GM12878 (cell line): ENCODE data around the gene ABHD17A. TPM values are rescaled to one million over a fixed set of nuclear protein-coding genes. Genes with fewer than 3 reads are reported as not detected.

Source experiments
- ATAC-seq: fragments of 200-7000 bp; cut with Tn5 transposase; 3 replicates; pipeline ENCODE4 v1.9.1; 2020; ENCODE audit warnings: mild to moderate bottlenecking, moderate library complexity
- BruUV-seq: library from RNA; stranded (reverse); fragments of 400-500 nt; replicated peaks from 2 replicates; lab custom pipeline; 2021; lab: Mats Ljungman, UMichigan
- CTCF ChIA-PET: fragments of 300-600 bp; sonication (Branson Sonifier 250); formaldehyde crosslinking; extraction: SDS; loops from one replicate; lab custom pipeline; 2021; ENCODE audit warnings: inconsistent platforms; lab: Yijun Ruan, JAX
- POLR2A ChIA-PET: fragments of 350-600 bp; formaldehyde crosslinking; extraction: SDS; loops from one replicate; lab custom pipeline; 2021; ENCODE audit warnings: inconsistent platforms; lab: Charles Lee
- RAD21 ChIA-PET: fragments of 300-600 bp; sonication (Branson Sonifier 250); formaldehyde crosslinking; loops from one replicate; lab custom pipeline; 2023; ENCODE audit warnings: antibody characterized with exemption; ENCODE audit not compliant: unreplicated experiment; lab: Charles Lee
- SMC1A ChIA-PET: fragments of 300-600 bp; sonication (Branson Sonifier 250); formaldehyde crosslinking; loops from one replicate; lab custom pipeline; 2023; ENCODE audit not compliant: unreplicated experiment, uncharacterized antibody; lab: Charles Lee
- DNase-seq: peaks from one replicate; pipeline ENCODE4 v3.0.0-alpha.2; 2011; ENCODE audit warnings: low read depth, low spot score
- FAIRE-seq: peaks from 3 replicates; lab custom pipeline; 2011; peaks lifted over from hg19 to GRCh38; lab: Jason Lieb, UNC
- H2AFZ ChIP-seq: 2 replicates; pipeline ENCODE4 v1.6.0; 2011; ENCODE audit warnings: low read depth, low read length, control low read depth; ENCODE audit not compliant: control insufficient read depth
- H3K27ac ChIP-seq: 2 replicates; pipeline ENCODE4 v1.5.1; 2011; ENCODE audit warnings: control low read depth; ENCODE audit not compliant: control insufficient read depth, insufficient read depth
- H3K27me3 ChIP-seq, 2 experiments: replicated peaks in 1 of 2; 2 replicates each; pipeline versions ENCODE4 v1.6.0 to v1.6.1; 2011; ENCODE audit warnings: low read length in 1 of 2; ENCODE audit not compliant: control insufficient read depth in 2 of 2, insufficient read depth in 2 of 2
- H3K36me3 ChIP-seq, 2 experiments: 2 replicates each; pipeline ENCODE4 v1.5.1; 2011; ENCODE audit warnings: low read length in 1 of 2; ENCODE audit not compliant: control insufficient read depth in 2 of 2, insufficient read depth in 2 of 2
- H3K4me1 ChIP-seq: 2 replicates; pipeline ENCODE4 v1.6.1; 2011; ENCODE audit warnings: mild to moderate bottlenecking, low read length, moderate library complexity, mixed read lengths; ENCODE audit not compliant: control insufficient read depth, insufficient read depth
- H3K4me2 ChIP-seq: 2 replicates; pipeline ENCODE4 v1.6.0; 2011; ENCODE audit warnings: control low read depth; ENCODE audit not compliant: control insufficient read depth, insufficient read depth
- H3K4me3 ChIP-seq: fragments of 200-600 bp; sonication (generic); 2 replicates; pipeline ENCODE4 v1.5.1; 2016
- H3K79me2 ChIP-seq: 2 replicates; pipeline ENCODE4 v1.6.0; 2011; ENCODE audit warnings: low read length; ENCODE audit not compliant: control insufficient read depth, insufficient read depth
- H3K9ac ChIP-seq: 2 replicates; pipeline ENCODE4 v1.8.0; 2011; ENCODE audit warnings: low read length, control low read depth, mixed read lengths; ENCODE audit not compliant: control insufficient read depth, insufficient read depth
- H3K9me3 ChIP-seq: replicated peaks from 3 replicates; pipeline ENCODE4 v1.5.1; 2011; ENCODE audit warnings: mild to moderate bottlenecking, low read length; ENCODE audit not compliant: control insufficient read depth, insufficient read depth
- H4K20me1 ChIP-seq: 2 replicates; pipeline ENCODE4 v1.6.0; 2011; ENCODE audit not compliant: control insufficient read depth, insufficient read depth
- BHLHE40 ChIP-seq, 2 experiments: fragments of 450-650 bp in 1 of 2; IDR thresholded peaks; 2 replicates each; pipeline ENCODE4 v1.6.1; 2011 to 2017; ENCODE audit warnings: low read depth in 2 of 2, borderline replicate concordance in 1 of 2, improper control_type of control experiment in 1 of 2, low read length in 1 of 2, mild to moderate bottlenecking in 1 of 2
- CBFB ChIP-seq: IDR thresholded peaks from 2 replicates; pipeline ENCODE4 v1.6.1; 2016; ENCODE audit warnings: antibody characterized with exemption, low read depth
- ESRRA ChIP-seq: IDR thresholded peaks from 2 replicates; pipeline ENCODE4 v1.6.1; 2012; ENCODE audit warnings: mild to moderate bottlenecking, low read length, improper control_type of control experiment
- GABPA ChIP-seq: IDR thresholded peaks from 2 replicates; pipeline ENCODE4 v1.6.1; 2014; ENCODE audit warnings: antibody characterized with exemption, low read depth, mild to moderate bottlenecking, inconsistent platforms
- IRF3 ChIP-seq: fragments of 450-650 bp; IDR thresholded peaks from 2 replicates; pipeline ENCODE4 v1.6.1; 2014; ENCODE audit warnings: mild to moderate bottlenecking
- MEF2B ChIP-seq: fragments of 450-650 bp; IDR thresholded peaks from 2 replicates; pipeline ENCODE4 v1.6.1; 2018; ENCODE audit warnings: mild to moderate bottlenecking, moderate library complexity; ENCODE audit not compliant: partially characterized antibody, poor library complexity, severe bottlenecking
- MYC ChIP-seq: IDR thresholded peaks from 2 replicates; pipeline ENCODE4 v1.6.1; 2011; ENCODE audit warnings: mild to moderate bottlenecking, low read length, moderate library complexity, inconsistent platforms; ENCODE audit not compliant: insufficient read depth, insufficient replicate concordance, insufficient read length, severe bottlenecking
- NFYA ChIP-seq: IDR thresholded peaks from 2 replicates; pipeline ENCODE4 v1.6.1; 2011; ENCODE audit warnings: low read depth, mild to moderate bottlenecking, low read length, improper control_type of control experiment, borderline replicate concordance
- NR2C2 ChIP-seq: IDR thresholded peaks from 2 replicates; pipeline ENCODE4 v1.6.1; 2011; ENCODE audit warnings: borderline replicate concordance, low read depth; ENCODE audit not compliant: control insufficient read depth, insufficient read length
- SUPT20H ChIP-seq: IDR thresholded peaks from 2 replicates; pipeline ENCODE4 v1.6.1; 2011; ENCODE audit warnings: low read depth, mild to moderate bottlenecking, low read length, moderate library complexity, borderline replicate concordance; ENCODE audit not compliant: control insufficient read depth
- TCF3 ChIP-seq: IDR thresholded peaks from 2 replicates; pipeline ENCODE4 v1.6.1; 2012; ENCODE audit warnings: low read depth, mild to moderate bottlenecking, low read length, borderline replicate concordance; ENCODE audit not compliant: insufficient read depth
- YY1 ChIP-seq: IDR thresholded peaks from 2 replicates; pipeline ENCODE4 v1.6.1; 2011; ENCODE audit warnings: low read depth, mild to moderate bottlenecking, low read length
- ZNF207 ChIP-seq: fragments of 450-650 bp; IDR thresholded peaks from 2 replicates; pipeline ENCODE4 v1.6.1; 2014; ENCODE audit warnings: antibody characterized with exemption, mild to moderate bottlenecking, borderline replicate concordance
- ZNF384 ChIP-seq: IDR thresholded peaks from 2 replicates; pipeline ENCODE4 v1.6.1; 2012; ENCODE audit warnings: low read depth, mild to moderate bottlenecking, low read length, improper control_type of control experiment, borderline replicate concordance
- WGBS: methylation state at CpG from one replicate; pipeline ENCODE4 v1.1.6; 2016; ENCODE audit warnings: low lambda C conversion rate; ENCODE audit not compliant: insufficient replicate concordance, insufficient coverage; ENCODE audit errors: missing lambda C conversion rate; 5-methylcytosine and 5-hydroxymethylcytosine counted together
- in situ Hi-C: fragments of 300-500 bp; cut with MboI; formaldehyde crosslinking; loops from 9 replicates; pipeline ENCODE4 v1.14.3; 2018; ENCODE audit warnings: mixed read lengths
- intact Hi-C: fragments of 100-400 bp; cut with micrococcal nuclease; formaldehyde crosslinking; loops from one replicate; pipeline ENCODE4 v1.14.2; 2022; ENCODE audit not compliant: unreplicated experiment
- polyA plus RNA-seq, 11 experiments: library from polyadenylated mRNA; depleted of rRNA in 4 of 11; unstranded in 6 of 11; stranded (reverse) in 5 of 11; fragments of >200 nt; fragmentation: Nextera tagmentation in 4 of 11; fragmentation: Illumina TruSeq in 1 of 11; extraction: Ambion mirVana in 4 of 11; extraction: Trizol in 1 of 11; gene quantifications; 1 replicate in 1 of 11; 2 replicates in 10 of 11; pipeline versions ENCODE4 v1.2.1 to v1.2.3, GENCODE V29; 2011 to 2016; ENCODE audit warnings: inconsistent platforms in 2 of 11, missing spikeins in 2 of 11, low read depth in 1 of 11
- total RNA-seq, 4 experiments: library from RNA; depleted of rRNA in 3 of 4; stranded (reverse); fragments of >200 nt in 3 of 4; fragmentation: Illumina TruSeq in 1 of 4; extraction: Trizol in 1 of 4; gene quantifications; 2 replicates each; pipeline versions ENCODE4 v1.2.1 to v1.2.3, GENCODE V29; 2013 to 2021
- TF ChIP-seq, protein P1 (sequence below): fragments of 450-650 bp; IDR thresholded peaks from 2 replicates; pipeline ENCODE4 v1.6.1; 2017; ENCODE audit warnings: mild to moderate bottlenecking, moderate library complexity

The ABHD17A gene
- total and polyA plus RNA-seq, 10 of the 15 experiments (the other 5 are each of a cell fraction or from before 2014, with no cell fraction given), result 0.13 to 126 (median 28.8) TPM; not detected in 1

DNA sequence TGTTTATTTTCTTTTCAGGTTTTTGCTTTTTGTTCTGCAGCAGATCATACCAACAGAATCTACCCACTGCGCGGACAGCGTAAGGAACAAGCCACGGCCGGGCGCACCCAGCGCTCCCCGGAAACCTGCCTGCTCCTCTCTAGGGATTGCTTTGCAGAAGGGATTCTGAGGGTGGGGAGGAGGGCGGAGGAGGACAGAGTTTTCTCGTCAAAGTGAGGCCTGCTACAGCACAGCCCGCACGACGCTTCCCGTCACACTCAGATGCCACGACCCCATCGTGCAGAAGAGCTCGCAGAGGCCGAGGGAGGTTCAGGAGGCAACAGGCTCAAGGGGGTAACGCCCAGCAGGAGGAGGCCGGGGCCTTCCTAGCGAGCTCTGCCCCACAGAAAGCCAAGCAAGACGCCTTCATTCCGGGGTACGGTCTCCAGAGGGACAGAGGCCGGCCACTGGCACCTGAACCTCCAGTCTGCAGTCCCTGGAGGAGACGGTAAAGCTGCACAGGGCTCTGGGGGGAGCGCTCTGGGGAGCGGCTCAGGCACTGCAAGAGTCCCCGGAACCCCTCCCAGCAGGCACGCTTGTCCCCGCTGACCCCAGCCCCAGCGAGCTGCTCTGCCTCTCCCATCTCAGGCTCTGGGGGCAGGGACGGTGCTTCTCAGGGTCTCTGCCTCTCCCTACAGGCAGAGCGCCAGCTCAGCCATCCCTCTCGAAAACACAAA is 43.9 kb downstream of the ABHD17A start (continued):
- TF ChIP-seq IRF3 (no peak), SUPT20H (no peak), TCF3 (no peak), CBFB (no peak)

- ChIA-PET CTCF (interaction anchor here (4.2 kb wide), 1 partner anchor 15 kb away, joined by 27 read pairs; no protein-coding TSS in a partner anchor), SMC1A (no interaction called here), RAD21 (no interaction called here), POLR2A (no interaction called here)
- DNase-seq (no peak), FAIRE-seq (no peak), ATAC-seq (no peak)
- 83% methylated on average over 18 of the region's 22 CpGs for WGBS
- Histone ChIP-seq H3K4me1 (no peaks in the 10 kb centered on the region), H3K4me2 (no peak overlapping the region), H3K36me3 (peaks cover 0 to 5% of the 10 kb centered on the region in 2 experiments; a peak in 3 of 4 replicates), H3K27ac (no peak overlapping the region), H3K4me3 (no peak overlapping the region), H4K20me1 (peaks cover 8% of the 10 kb centered on the region), H3K9me3 (no peaks in the 10 kb centered on the region), H3K79me2 (peaks cover 55% of the 10 kb centered on the region), H3K27me3 (no peaks in the 10 kb centered on the region), H2AFZ (no peak overlapping the region), H3K9ac (no peak overlapping the region)
- intact Hi-C loops (no loop called here), in situ Hi-C loops (no loop called here)
- BruUV-seq, result no TSS peak
- TF ChIP-seq, protein P1, sequence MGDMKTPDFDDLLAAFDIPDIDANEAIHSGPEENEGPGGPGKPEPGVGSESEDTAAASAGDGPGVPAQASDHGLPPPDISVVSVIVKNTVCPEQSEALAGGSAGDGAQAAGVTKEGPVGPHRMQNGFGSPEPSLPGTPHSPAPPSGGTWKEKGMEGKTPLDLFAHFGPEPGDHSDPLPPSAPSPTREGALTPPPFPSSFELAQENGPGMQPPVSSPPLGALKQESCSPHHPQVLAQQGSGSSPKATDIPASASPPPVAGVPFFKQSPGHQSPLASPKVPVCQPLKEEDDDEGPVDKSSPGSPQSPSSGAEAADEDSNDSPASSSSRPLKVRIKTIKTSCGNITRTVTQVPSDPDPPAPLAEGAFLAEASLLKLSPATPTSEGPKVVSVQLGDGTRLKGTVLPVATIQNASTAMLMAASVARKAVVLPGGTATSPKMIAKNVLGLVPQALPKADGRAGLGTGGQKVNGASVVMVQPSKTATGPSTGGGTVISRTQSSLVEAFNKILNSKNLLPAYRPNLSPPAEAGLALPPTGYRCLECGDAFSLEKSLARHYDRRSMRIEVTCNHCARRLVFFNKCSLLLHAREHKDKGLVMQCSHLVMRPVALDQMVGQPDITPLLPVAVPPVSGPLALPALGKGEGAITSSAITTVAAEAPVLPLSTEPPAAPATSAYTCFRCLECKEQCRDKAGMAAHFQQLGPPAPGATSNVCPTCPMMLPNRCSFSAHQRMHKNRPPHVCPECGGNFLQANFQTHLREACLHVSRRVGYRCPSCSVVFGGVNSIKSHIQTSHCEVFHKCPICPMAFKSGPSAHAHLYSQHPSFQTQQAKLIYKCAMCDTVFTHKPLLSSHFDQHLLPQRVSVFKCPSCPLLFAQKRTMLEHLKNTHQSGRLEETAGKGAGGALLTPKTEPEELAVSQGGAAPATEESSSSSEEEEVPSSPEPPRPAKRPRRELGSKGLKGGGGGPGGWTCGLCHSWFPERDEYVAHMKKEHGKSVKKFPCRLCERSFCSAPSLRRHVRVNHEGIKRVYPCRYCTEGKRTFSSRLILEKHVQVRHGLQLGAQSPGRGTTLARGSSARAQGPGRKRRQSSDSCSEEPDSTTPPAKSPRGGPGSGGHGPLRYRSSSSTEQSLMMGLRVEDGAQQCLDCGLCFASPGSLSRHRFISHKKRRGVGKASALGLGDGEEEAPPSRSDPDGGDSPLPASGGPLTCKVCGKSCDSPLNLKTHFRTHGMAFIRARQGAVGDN, result no peak
- TF ChIP-seq NR2C2 (no peak), ZNF207 (no peak), MEF2B (no peak), ZNF384 (no peak), GABPA (no peak), ESRRA (no peak), NFYA (no peak), MYC (no peak), BHLHE40 (IDR thresholded peaks at IDR 0.05; ENCODE audit: borderline replicate concordance in 1 of 2, low read depth in 2 of 2, low read length in 1 of 2) (no peak), YY1 (no peak)
These were observed 44.7 kb downstream of the ABHD17A start for GRCh38 chr19:1840541-1841115.
